Measurements from ENCODE around the gene MARK3. TPM values are rescaled to one million over a fixed set of nuclear protein-coding genes. Genes with fewer than 3 reads are reported as not detected.

MARK3 gene
- total RNA-seq, 1 experiment from 2014 or later: 57.2 TPM

DNA sequence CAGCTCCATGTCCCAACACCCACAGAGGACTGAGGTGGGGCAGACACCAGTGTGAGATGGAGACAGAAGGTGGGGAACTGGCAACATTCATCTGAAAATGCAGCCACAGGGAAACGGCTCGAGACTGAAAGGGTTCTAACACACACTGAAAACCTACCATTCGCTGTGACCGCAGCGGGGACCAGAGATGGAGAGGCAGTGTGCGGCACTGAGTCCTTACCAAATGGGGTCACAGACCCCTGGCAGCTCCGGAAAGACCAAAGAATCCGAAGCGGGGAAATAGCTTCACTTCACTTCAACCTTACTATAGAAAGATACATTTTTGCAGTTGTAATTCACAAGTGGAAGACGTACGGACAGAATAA lies 167.6 kb downstream of the MARK3 start:
- in situ Hi-C loops (cut with HindIII; ENCODE audit: low pct_unique_long_range_greater_than_20kb, low sequenced_read_pairs): no loop called here
- DNase-seq (ENCODE audit: low read depth, low spot score): no peak

Small RNA genes within 50 kb of the gene (small RNA-seq; reads per million reads assigned to genes)
- gene RNU7-160P (0 reads per million in 2 experiments), gene SNORA28 (12.9 to 20.1 reads per million in 2 experiments)

Other genes with a start within 250 kb of the MARK3 start
- gene EIF5, start 51.2 kb upstream of the MARK3 start, total RNA-seq (2014; rRNA removed; shearing (Covaris generic)): 149 and 153 TPM in 2 replicates
- 14.1 and 21.2 TPM in 2 replicates for gene CKB, start 137.4 kb downstream of the MARK3 start, total RNA-seq (2014; rRNA removed; shearing (Covaris generic))
- gene TRMT61A, start 143.8 kb downstream of the MARK3 start, total RNA-seq (2014; rRNA removed; shearing (Covaris generic)): 19.0 and 19.9 TPM in 2 replicates
- gene BAG5, start 177.2 kb downstream of the MARK3 start, total RNA-seq (2014; rRNA removed; shearing (Covaris generic)): 25.2 and 26.9 TPM in 2 replicates
- gene COA8, start 177.5 kb downstream of the MARK3 start, total RNA-seq (2014; rRNA removed; shearing (Covaris generic)): 39.4 and 40.4 TPM in 2 replicates
- 128 and 136 TPM in 2 replicates for gene KLC1, start 243.8 kb downstream of the MARK3 start, total RNA-seq (2014; rRNA removed; shearing (Covaris generic))

All from SK-MEL-5 (cell line).